ENCODE data around the gene DUSP2.

DNA sequence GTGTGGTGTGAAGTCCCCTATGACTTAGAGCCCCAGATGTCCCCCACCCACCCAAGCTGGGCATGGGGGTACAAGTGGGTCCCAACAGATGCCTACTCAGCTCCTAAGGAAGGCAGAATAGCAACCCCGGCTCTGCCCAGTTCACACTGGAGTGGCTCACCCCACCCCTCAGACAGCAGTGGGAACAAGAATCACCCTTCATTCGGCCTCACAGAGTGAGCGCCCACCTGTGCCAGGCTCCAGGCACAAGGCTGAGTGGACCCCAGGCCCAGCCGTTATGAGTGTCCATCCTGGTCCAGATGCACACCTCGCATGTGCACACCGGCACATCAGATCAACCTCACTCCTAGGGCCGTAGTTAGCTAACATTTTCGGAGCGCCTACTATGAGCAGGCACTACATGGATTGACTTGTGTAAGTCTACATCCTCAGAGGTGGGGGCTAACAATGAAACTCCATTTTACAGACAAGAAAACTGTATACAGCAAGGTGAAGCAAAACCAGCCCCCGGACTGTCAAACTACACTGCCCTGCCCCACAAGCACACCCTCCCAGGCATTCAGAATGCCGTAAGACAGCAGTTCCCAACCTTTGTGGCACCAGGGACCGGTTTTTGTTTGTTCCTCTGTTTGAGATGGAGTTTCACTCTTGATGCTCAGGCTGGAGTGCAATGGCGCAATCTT lies 4.2 kb downstream of the DUSP2 start:
- TF ChIP-seq SP1 (IDR thresholded peaks at IDR 0.05) = no peak
- TF ChIP-seq, protein P1, sequence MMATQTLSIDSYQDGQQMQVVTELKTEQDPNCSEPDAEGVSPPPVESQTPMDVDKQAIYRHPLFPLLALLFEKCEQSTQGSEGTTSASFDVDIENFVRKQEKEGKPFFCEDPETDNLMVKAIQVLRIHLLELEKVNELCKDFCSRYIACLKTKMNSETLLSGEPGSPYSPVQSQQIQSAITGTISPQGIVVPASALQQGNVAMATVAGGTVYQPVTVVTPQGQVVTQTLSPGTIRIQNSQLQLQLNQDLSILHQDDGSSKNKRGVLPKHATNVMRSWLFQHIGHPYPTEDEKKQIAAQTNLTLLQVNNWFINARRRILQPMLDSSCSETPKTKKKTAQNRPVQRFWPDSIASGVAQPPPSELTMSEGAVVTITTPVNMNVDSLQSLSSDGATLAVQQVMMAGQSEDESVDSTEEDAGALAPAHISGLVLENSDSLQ (IDR thresholded peaks at IDR 0.05) = no peak
- TF ChIP-seq FOXA1 (IDR thresholded peaks at IDR 0.05) = no peak
- no peak for TF ChIP-seq LEF1 (IDR thresholded peaks at IDR 0.05; ENCODE audit: borderline replicate concordance)
- TF ChIP-seq ELF4 (IDR thresholded peaks at IDR 0.05) = no peak
- TF ChIP-seq HDGF (IDR thresholded peaks at IDR 0.05; ENCODE audit: borderline replicate concordance) = no peak

Data from HEK293T (cell line).